Measurements from ENCODE around the gene DHH.

DNA sequence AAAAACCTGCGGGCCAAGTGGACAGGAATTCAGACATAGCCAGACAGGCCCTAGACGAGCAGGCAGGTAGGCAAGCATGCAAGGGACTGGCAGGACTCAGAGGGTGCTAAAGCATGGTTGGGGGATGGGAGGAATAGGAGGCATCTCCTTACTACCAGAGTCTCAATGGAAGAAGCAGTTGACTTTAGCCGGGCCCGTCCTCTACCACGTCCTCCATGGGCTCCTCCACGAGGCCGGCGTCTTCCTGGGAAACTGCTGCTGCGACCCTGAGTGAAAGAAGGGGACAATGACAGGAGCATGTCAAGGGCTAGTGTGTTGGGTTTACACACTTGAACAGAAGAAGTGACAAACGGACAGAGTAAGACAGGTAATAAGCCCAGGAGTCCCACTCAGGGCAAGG lies 45.6 kb downstream of the DHH start:
- TF ChIP-seq POLR2AphosphoS5 (IDR thresholded peaks at IDR 0.05; ENCODE audit: borderline replicate concordance, low read depth, low read length), result no peak
- TF ChIP-seq EZH2 (IDR thresholded peaks at IDR 0.05), result no peak
- no peak for TF ChIP-seq FOXP2 (optimal IDR thresholded peaks at IDR 0.05; ENCODE audit: control extremely low read depth, extremely low read length, insufficient read depth)
